K562 (cell line): ENCODE data around the gene DMXL1. TPM values are rescaled to one million over a fixed set of nuclear protein-coding genes. Genes with fewer than 3 reads are reported as not detected.

ENCODE experiments used
- ATAC-seq: fragments of 200-7000 bp; cut with Tn5 transposase; 3 replicates; pipeline ENCODE4 v1.9.1; 2020; ENCODE audit warnings: moderate library complexity
- BruUV-seq: library from RNA; stranded (reverse); fragments of 400-500 nt; replicated peaks from 2 replicates; lab custom pipeline; 2021; lab: Mats Ljungman, UMichigan
- CTCF ChIA-PET: fragments of 300-600 bp; formaldehyde crosslinking; extraction: SDS; loops from one replicate; lab custom pipeline; 2021; ENCODE audit warnings: low intra/inter-chr PET ratio; lab: Yijun Ruan, JAX
- POLR2A ChIA-PET: fragments of 300-600, 350-650 bp; sonication (Branson Sonifier 250); formaldehyde crosslinking; extraction: SDS; loops from one replicate; lab custom pipeline; 2021; ENCODE audit warnings: antibody characterized with exemption, inconsistent platforms; lab: Yijun Ruan, JAX
- DNase-seq, 4 experiments: peaks; one replicate each; pipeline versions ENCODE4 v3.0.0 to v3.0.0-alpha.2; 2011 to 2018; ENCODE audit warnings: low spot score in 3 of 4, mixed read lengths in 3 of 4; ENCODE audit errors: extremely low read depth in 1 of 4
- FAIRE-seq: peaks from 2 replicates; lab custom pipeline; 2011; peaks lifted over from hg19 to GRCh38; lab: Jason Lieb, UNC
- H2AFZ ChIP-seq: 2 replicates; pipeline ENCODE4 v1.6.0; 2011; ENCODE audit warnings: low read depth, low read length, control low read depth, inconsistent platforms
- H3K27ac ChIP-seq: fragments of 200-600 bp; 3 replicates; pipeline ENCODE4 v1.8.0; 2011; ENCODE audit warnings: low read depth, mild to moderate bottlenecking, control low read depth, inconsistent platforms, low read length, moderate library complexity, mixed read lengths; ENCODE audit errors: extremely low read depth
- H3K27me3 ChIP-seq, 2 experiments: fragments of 300-600 bp in 1 of 2; 2 replicates in 1 of 2; 3 replicates in 1 of 2; pipeline versions ENCODE4 v1.6.0 to v1.8.0; 2011; ENCODE audit warnings: inconsistent platforms in 2 of 2, low read length in 2 of 2, mild to moderate bottlenecking in 1 of 2, mixed read lengths in 1 of 2, moderate library complexity in 1 of 2; ENCODE audit not compliant: control insufficient read depth in 2 of 2, insufficient read depth in 2 of 2
- H3K36me3 ChIP-seq: fragments of 300-600 bp; 3 replicates; pipeline ENCODE4 v1.8.0; 2011; ENCODE audit warnings: mild to moderate bottlenecking, low read length, inconsistent platforms; ENCODE audit not compliant: control insufficient read depth, insufficient read depth
- H3K4me1 ChIP-seq, 2 experiments: fragments of 200-600 bp in 1 of 2; replicated peaks in 1 of 2; 2 replicates in 1 of 2; 3 replicates in 1 of 2; pipeline versions ENCODE4 v1.5.1 to v1.8.0; 2011; ENCODE audit warnings: inconsistent platforms in 2 of 2, low read length in 2 of 2, mild to moderate bottlenecking in 1 of 2, mixed read lengths in 1 of 2, moderate library complexity in 1 of 2; ENCODE audit not compliant: control insufficient read depth in 2 of 2, insufficient read depth in 2 of 2
- H3K4me2 ChIP-seq: 2 replicates; pipeline ENCODE4 v1.6.1; 2011; ENCODE audit warnings: low read length, control low read depth, inconsistent platforms, mixed read lengths; ENCODE audit not compliant: insufficient read depth
- H3K4me3 ChIP-seq: fragments of 200-600 bp; sonication (generic), shearing (Covaris generic); 2 replicates; pipeline ENCODE4 v1.5.1; 2016; ENCODE audit warnings: control low read depth, inconsistent platforms
- H3K79me2 ChIP-seq: fragments of 200-600 bp; 3 replicates; pipeline ENCODE4 v1.8.0; 2011; ENCODE audit warnings: low read length, inconsistent platforms; ENCODE audit not compliant: control insufficient read depth, insufficient read depth
- H3K9ac ChIP-seq, 2 experiments: 2 replicates each; pipeline versions ENCODE4 v1.6.0 to v1.6.1; 2011; ENCODE audit warnings: low read depth in 2 of 2, low read length in 2 of 2, control low read depth in 1 of 2, inconsistent platforms in 1 of 2, mild to moderate bottlenecking in 1 of 2, mixed read lengths in 1 of 2; ENCODE audit not compliant: insufficient read depth in 1 of 2
- H3K9me1 ChIP-seq: one replicate; pipeline ENCODE4 v1.6.0; 2011; ENCODE audit warnings: inconsistent platforms, mild to moderate bottlenecking, low read length, moderate library complexity; ENCODE audit not compliant: control insufficient read depth, insufficient read depth
- H3K9me3 ChIP-seq: replicated peaks from 2 replicates; pipeline ENCODE4 v1.5.1; 2011; ENCODE audit warnings: low read depth, low read length, inconsistent platforms; ENCODE audit not compliant: control insufficient read depth, insufficient read depth
- H4K20me1 ChIP-seq: replicated peaks from 2 replicates; pipeline ENCODE4 v1.6.1; 2011; ENCODE audit warnings: low read length, inconsistent platforms, mixed read lengths; ENCODE audit not compliant: control insufficient read depth, insufficient read depth
- ATF3 ChIP-seq, 2 experiments: fragments of 450-650 bp in 1 of 2; sonication (generic) in 1 of 2; formaldehyde crosslinking in 1 of 2; IDR thresholded peaks in 1 of 2; conservative IDR thresholded peaks in 1 of 2; 2 replicates each; pipeline versions ENCODE4 v1.6.1 to v1.8.1; 2016 to 2023; ENCODE audit warnings: mild to moderate bottlenecking in 2 of 2, moderate library complexity in 2 of 2, inconsistent platforms in 1 of 2, missing genetic modification reagents in 1 of 2
- CUX1 ChIP-seq: fragments of 200-800 bp; sonication (Bioruptor generic); IDR thresholded peaks from 2 replicates; pipeline ENCODE4 v1.6.1; 2016; ENCODE audit warnings: missing genetic modification characterization, missing compliant biosample characterization
- ETV5 ChIP-seq: sonication (generic); formaldehyde crosslinking; IDR thresholded peaks from 2 replicates; pipeline ENCODE4 v1.4.0; 2020; ENCODE audit warnings: low read depth, mild to moderate bottlenecking, missing genetic modification reagents
- HMG20B ChIP-seq: fragments of 250-450 bp; sonication (Bioruptor Pico); IDR thresholded peaks from 2 replicates; pipeline ENCODE4 v1.5.0; 2021; ENCODE audit warnings: mild to moderate bottlenecking
- HNRNPH1 ChIP-seq: fragments of 200-400 bp; formaldehyde crosslinking; optimal IDR thresholded peaks from 2 replicates; pipeline ENCODE3; 2017; ENCODE audit warnings: low read depth, mild to moderate bottlenecking, low read length, moderate library complexity
- SOX6 ChIP-seq: fragments of 450-650 bp; IDR thresholded peaks from 2 replicates; pipeline ENCODE4 v1.6.1; 2014; ENCODE audit warnings: mild to moderate bottlenecking
- TARDBP ChIP-seq: fragments of 450-650 bp; IDR thresholded peaks from 2 replicates; pipeline ENCODE4 v1.6.1; 2016
- TCF7 ChIP-seq: sonication (generic); IDR thresholded peaks from 2 replicates; pipeline ENCODE4 v1.6.1; 2016; ENCODE audit warnings: antibody characterized with exemption, borderline replicate concordance
- U2AF2 ChIP-seq: fragments of 200-400 bp; formaldehyde crosslinking; optimal IDR thresholded peaks from 2 replicates; pipeline ENCODE3; 2017; ENCODE audit warnings: low read depth, mild to moderate bottlenecking, low read length
- ZBTB49 ChIP-seq: sonication (generic); formaldehyde crosslinking; IDR thresholded peaks from 2 replicates; pipeline ENCODE4 v1.8.0; 2022; ENCODE audit warnings: missing genetic modification reagents, mild to moderate bottlenecking, borderline replicate concordance
- ZNF253 ChIP-seq: fragments of 250-450 bp; sonication (Bioruptor Pico); conservative IDR thresholded peaks from 2 replicates; pipeline ENCODE4 v1.6.1; 2021; ENCODE audit warnings: mild to moderate bottlenecking
- WGBS: fragments of 100-300 bp; shearing (Covaris generic); methylation state at CpG from one replicate; pipeline ENCODE4 v1.1.6; 2016; ENCODE audit warnings: low coverage, mixed read lengths; ENCODE audit not compliant: insufficient coverage; ENCODE audit errors: missing lambda C conversion rate; 5-methylcytosine and 5-hydroxymethylcytosine counted together
- in situ Hi-C: fragments of 300-500 bp; cut with MboI; formaldehyde crosslinking; loops from 4 replicates; pipeline ENCODE4 v1.15.0; 2018; ENCODE audit warnings: inconsistent platforms, mixed read lengths
- intact Hi-C: fragments of 100-400 bp; cut with micrococcal nuclease; formaldehyde crosslinking; loops from 2 replicates; pipeline ENCODE4 v1.14.2; 2022
- polyA plus RNA-seq, 8 experiments: library from polyadenylated mRNA; depleted of rRNA in 4 of 8; stranded (reverse) in 5 of 8; unstranded in 3 of 8; fragments of >200 nt; fragmentation: Nextera tagmentation in 2 of 8; fragmentation: Illumina TruSeq in 1 of 8; extraction: Ambion mirVana in 2 of 8; extraction: Trizol in 1 of 8; gene quantifications; 2 replicates each; pipeline versions ENCODE4 v1.2.1 to v1.2.3, GENCODE V29; 2011 to 2014; ENCODE audit warnings: inconsistent platforms in 1 of 8, missing spikeins in 1 of 8
- total RNA-seq, 7 experiments: library from RNA; depleted of rRNA in 6 of 7; stranded (reverse); fragments of >200 nt in 6 of 7; fragmentation: Illumina TruSeq in 2 of 7; extraction: Trizol in 2 of 7; gene quantifications; 2 replicates each; pipeline versions ENCODE4 v1.2.1 to v1.2.3, GENCODE V29; 2011 to 2021; ENCODE audit warnings: low replicate concordance in 1 of 7

Gene DMXL1
- total and polyA plus RNA-seq, 9 of the 15 experiments (the other 6 are each of a cell fraction or from before 2014, with no cell fraction given) = 8.3 to 40.3 (median 30.6) TPM

- TF ChIP-seq ATF3 (IDR thresholded peaks at IDR 0.05) (peak; percentile 46; the same call in 1 of the 2 replicates), ATF3 (CRISPR knock-in tag; conservative IDR thresholded peaks at IDR 0.05) (no peak)
- TF ChIP-seq, all 486 proteins: peak for 19
Observed at GRCh38 chr5:119287547-119288111, 216.7 kb downstream of the DMXL1 start (continued).

GRCh38 chr5:119288379-119289033 lies 217.6 kb downstream of the DMXL1 start:
- no TSS peak for BruUV-seq
- no peak for TF ChIP-seq ZBTB49 (CRISPR knock-in tag)
- no peak for TF ChIP-seq CUX1 (CRISPR knock-in tag)
- TF ChIP-seq ETV5 (CRISPR knock-in tag) = no peak
- no peak for TF ChIP-seq SOX6
- no peak for TF ChIP-seq ZNF253 (CRISPR knock-in tag)
- TF ChIP-seq TARDBP = no peak
- TF ChIP-seq HNRNPH1 = no peak
- TF ChIP-seq HMG20B = no peak
- no peak for TF ChIP-seq TCF7
- TF ChIP-seq U2AF2 = no peak

More at GRCh38 chr5:119288379-119289033, 217.6 kb downstream of the DMXL1 start:
- WGBS = 40% methylated on average over 2 of the region's 2 CpGs
- H3K9me1 ChIP-seq = no peaks in the 10 kb centered on the region
- DNase-seq (no peak), ATAC-seq (no peak), FAIRE-seq (no peak)
- intact Hi-C loops = no loop called here
- H4K20me1 ChIP-seq = no peaks in the 10 kb centered on the region
- H3K9ac ChIP-seq = no peak overlapping the region
- peaks cover 94% of the 10 kb centered on the region for H3K79me2 ChIP-seq
- no peak overlapping the region for H3K4me2 ChIP-seq
- H3K27ac ChIP-seq = no peak overlapping the region
- ChIA-PET CTCF (no interaction called here), POLR2A (interaction anchor here (1.2 kb wide), 1 partner anchor 33 kb away, joined by 3 read pairs; no protein-coding TSS in a partner anchor)
- 0 out of 3 replicates have a peak, but pooled peaks cover 3% of the 10 kb centered on the region for H3K36me3 ChIP-seq
- in situ Hi-C loops = no loop called here
- no peak overlapping the region for H2AFZ ChIP-seq
- peaks cover 16 to 68% of the 10 kb centered on the region in 2 experiments for H3K4me1 ChIP-seq
- H3K27me3 ChIP-seq = no peaks in the 10 kb centered on the region
- no peak overlapping the region for H3K4me3 ChIP-seq
- H3K9me3 ChIP-seq = no peaks in the 10 kb centered on the region
